ENCODE results near the gene EMD.
A peak's percentile ranks its signal among the peaks of the same experiment; 100 is the strongest.
"Not testable (repeated sequence)": the region's sequence is repeated elsewhere in the genome, so short reads cannot be mapped to it uniquely, and the experiment has no call there.

Gene EMD

GRCh38 chrX:154378799-154379568 is at the start of gene EMD:
TSS of gene EMD (plus strand) at chrX:154379295. CDS start at chrX:154379485, 190 bp downstream.
- FAIRE-seq (peak; percentile 100), DNase-seq (ENCODE audit: extremely low spot score, insufficient read length, low read depth) (peak; percentile 69)

GRCh38 chrX:154332561-154332960 is 46.5 kb upstream of the EMD start:
- no peak for DNase-seq (ENCODE audit: extremely low spot score, insufficient read length, low read depth)
- FAIRE-seq: no peak

- DNase-seq (ENCODE audit: extremely low spot score, insufficient read length, low read depth): no peak
- no peak for FAIRE-seq
These were observed 46.0 kb upstream of the EMD start for GRCh38 chrX:154333116-154333515.

- no peak for DNase-seq (ENCODE audit: extremely low spot score, insufficient read length, low read depth)
- FAIRE-seq: peak; percentile 85
These were observed 45.2 kb upstream of the EMD start for GRCh38 chrX:154333837-154334271.

GRCh38 chrX:154334496-154334895 is 44.6 kb upstream of the EMD start:
- DNase-seq (ENCODE audit: extremely low spot score, insufficient read length, low read depth) (no peak), FAIRE-seq (no peak)

GRCh38 chrX:154341399-154342298 is 37.4 kb upstream of the EMD start:
- DNase-seq (ENCODE audit: extremely low spot score, insufficient read length, low read depth): not testable (repeated sequence)
- peak; percentile 100 for FAIRE-seq

- FAIRE-seq: peak; percentile 100
- DNase-seq (ENCODE audit: extremely low spot score, insufficient read length, low read depth): not testable (repeated sequence)
These were observed 36.0 kb upstream of the EMD start for GRCh38 chrX:154343063-154343462.

GRCh38 chrX:154343620-154344019 is 35.5 kb upstream of the EMD start:
- DNase-seq (ENCODE audit: extremely low spot score, insufficient read length, low read depth); FAIRE-seq: not testable (repeated sequence)

- no peak for DNase-seq (ENCODE audit: extremely low spot score, insufficient read length, low read depth)
- FAIRE-seq: no peak
These were observed 31.0 kb upstream of the EMD start for GRCh38 chrX:154348114-154348531.

GRCh38 chrX:154348646-154349358 is 30.3 kb upstream of the EMD start:
- FAIRE-seq (no peak), DNase-seq (ENCODE audit: extremely low spot score, insufficient read length, low read depth) (no peak)

GRCh38 chrX:154349359-154349935 is 29.6 kb upstream of the EMD start:
- FAIRE-seq (no peak), DNase-seq (ENCODE audit: extremely low spot score, insufficient read length, low read depth) (no peak)

GRCh38 chrX:154349979-154350378 is 29.1 kb upstream of the EMD start:
- FAIRE-seq: no peak
- DNase-seq (ENCODE audit: extremely low spot score, insufficient read length, low read depth): no peak

- FAIRE-seq: no peak
- DNase-seq (ENCODE audit: extremely low spot score, insufficient read length, low read depth): no peak
These were observed 28.5 kb upstream of the EMD start for GRCh38 chrX:154350429-154351182.

- FAIRE-seq (no peak), DNase-seq (ENCODE audit: extremely low spot score, insufficient read length, low read depth) (no peak)
These were observed 27.7 kb upstream of the EMD start for GRCh38 chrX:154351183-154352011.

GRCh38 chrX:154352012-154352401 is 27.1 kb upstream of the EMD start:
- no peak for DNase-seq (ENCODE audit: extremely low spot score, insufficient read length, low read depth)
- FAIRE-seq: no peak

- DNase-seq (ENCODE audit: extremely low spot score, insufficient read length, low read depth): no peak
- no peak for FAIRE-seq
These were observed 26.6 kb upstream of the EMD start for GRCh38 chrX:154352466-154352865.

GRCh38 chrX:154353172-154353843 is 25.8 kb upstream of the EMD start:
- no peak for FAIRE-seq
- DNase-seq (ENCODE audit: extremely low spot score, insufficient read length, low read depth): no peak

GRCh38 chrX:154354013-154354412 is 25.1 kb upstream of the EMD start:
- DNase-seq (ENCODE audit: extremely low spot score, insufficient read length, low read depth) (no peak), FAIRE-seq (no peak)

All from GM18507 (cell line).